Measurements from ENCODE around the gene LIPG.
"Not testable (repeated sequence)": the region's sequence is repeated elsewhere in the genome, so short reads cannot be mapped to it uniquely, and the experiment has no call there.

The LIPG gene

DNA sequence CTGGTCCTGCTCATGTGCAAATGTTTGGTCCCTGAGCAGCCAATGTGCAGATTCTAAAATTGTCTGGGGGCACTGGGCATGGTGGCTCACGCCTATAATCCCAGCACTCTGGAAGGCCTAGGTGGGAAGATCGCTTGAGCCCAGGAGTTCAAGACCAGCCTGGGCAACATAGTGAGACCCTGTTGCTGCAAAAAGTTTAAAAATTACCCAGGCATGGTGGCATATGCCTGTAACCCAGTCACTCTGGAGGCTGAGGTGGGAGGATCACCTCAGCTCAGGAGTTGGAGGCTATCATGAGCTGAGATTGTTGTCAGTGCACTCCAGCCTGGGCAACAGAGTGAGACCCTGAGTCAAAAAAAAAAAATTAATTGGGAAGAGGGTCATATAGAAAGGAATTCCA is 5.1 kb downstream of the LIPG start:
- Histone ChIP-seq H3K4me3 (no peak overlapping the region), H3K27ac (no peak overlapping the region)

DNA sequence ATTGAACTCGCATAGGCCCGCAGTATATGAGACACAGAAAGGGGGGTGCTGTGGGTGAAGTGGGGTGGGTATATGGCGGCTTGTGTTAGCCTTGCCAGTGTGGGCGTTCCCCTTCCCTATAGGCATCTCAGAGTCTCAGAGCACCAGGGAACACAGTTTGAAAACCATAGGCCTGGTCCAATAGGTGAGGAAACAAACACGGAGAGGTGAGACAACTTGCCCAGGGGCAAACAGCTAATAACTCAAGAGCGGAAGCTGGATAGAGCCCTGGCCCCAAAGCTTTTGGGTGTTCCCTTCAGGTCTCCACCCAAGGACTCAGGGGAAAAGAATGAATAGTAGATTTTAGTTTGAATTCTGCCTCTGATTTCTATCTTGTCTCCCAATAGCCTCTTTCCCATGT is 7.9 kb downstream of the LIPG start:
- H3K27ac ChIP-seq: no peak overlapping the region

DNA sequence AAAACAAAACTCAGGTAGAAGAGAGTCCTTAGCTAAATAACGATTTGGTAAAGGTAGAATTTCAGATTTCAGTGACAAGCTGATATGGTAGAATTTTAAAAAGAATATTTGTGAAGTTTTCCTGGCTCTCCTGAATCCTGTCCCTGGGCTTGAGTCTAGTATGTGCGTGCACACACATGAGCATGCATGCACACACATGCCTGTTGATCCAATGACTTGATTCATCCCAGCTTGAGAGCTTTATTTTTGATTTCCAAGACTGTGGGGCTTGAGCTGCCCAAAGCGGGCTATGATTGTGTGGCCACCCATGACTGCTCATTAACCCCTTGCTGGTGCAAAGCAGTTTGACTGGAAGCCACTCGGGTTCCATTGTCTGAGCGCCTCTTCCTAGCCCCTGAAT is 9.0 kb downstream of the LIPG start:
- Histone ChIP-seq H3K27ac (no peak overlapping the region), H3K4me3 (no peak overlapping the region)

More for the DNA sequence above, 7.9 kb downstream of the LIPG start:
- no peak overlapping the region for H3K4me3 ChIP-seq

DNA sequence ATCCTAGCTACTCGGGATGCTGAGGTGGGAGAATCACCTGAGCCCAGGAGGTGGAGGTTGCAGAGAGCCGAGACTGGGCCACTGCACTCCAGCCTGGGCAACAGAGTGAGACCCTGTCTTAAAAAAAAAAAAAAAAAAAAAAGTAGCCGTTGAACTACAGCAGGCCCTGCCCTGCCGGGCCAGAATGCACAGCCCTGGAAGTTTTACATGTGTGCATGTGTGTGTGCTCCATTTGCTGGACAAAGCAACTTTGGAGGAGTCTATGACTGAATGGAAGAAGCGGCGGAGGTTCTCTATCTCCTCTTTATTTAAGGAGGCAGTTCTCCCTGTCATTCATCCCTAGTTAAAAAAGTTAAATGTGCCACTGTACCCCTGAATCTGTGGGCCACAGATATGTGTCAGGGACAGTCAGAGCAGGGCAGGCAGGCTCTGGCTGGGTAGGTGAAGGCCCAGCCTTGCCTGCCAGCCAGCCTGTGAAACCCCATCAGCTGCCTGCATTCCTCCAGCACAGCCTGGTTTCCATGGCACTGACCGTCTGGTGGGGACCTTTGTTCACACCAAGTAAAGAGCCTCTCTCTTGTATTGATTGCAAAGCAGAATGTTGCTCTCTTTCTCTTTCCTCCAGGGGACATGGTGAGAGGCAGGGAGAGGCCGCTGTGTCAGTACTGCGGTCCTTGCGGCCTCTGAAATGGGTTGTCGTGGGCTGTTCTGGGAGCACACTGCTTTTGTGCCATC is 10.9 kb downstream of the LIPG start:
- H3K27ac ChIP-seq: no peak overlapping the region
- no peak overlapping the region for H3K4me3 ChIP-seq

DNA sequence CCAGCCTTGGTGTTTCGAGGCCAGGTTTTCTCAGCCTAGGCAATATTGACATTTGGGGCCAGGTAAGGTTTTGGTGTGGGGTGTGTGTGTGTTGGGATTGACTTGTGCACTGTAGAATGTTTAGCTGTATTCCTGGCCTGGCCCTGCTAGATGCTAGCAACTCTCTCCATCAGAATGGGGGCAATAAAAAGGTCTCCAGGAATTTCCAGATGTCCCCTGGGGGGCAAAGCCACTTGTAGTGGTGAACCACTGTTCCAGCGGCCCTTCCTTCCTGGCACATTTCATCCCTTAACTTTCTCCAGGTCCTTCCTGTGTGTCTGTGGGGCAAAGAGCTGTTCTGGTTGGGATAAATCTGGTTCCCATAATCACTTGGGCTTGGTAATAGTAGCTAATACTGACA is 12.0 kb downstream of the LIPG start:
- no peak overlapping the region for H3K27ac ChIP-seq
- no peak overlapping the region for H3K4me3 ChIP-seq

DNA sequence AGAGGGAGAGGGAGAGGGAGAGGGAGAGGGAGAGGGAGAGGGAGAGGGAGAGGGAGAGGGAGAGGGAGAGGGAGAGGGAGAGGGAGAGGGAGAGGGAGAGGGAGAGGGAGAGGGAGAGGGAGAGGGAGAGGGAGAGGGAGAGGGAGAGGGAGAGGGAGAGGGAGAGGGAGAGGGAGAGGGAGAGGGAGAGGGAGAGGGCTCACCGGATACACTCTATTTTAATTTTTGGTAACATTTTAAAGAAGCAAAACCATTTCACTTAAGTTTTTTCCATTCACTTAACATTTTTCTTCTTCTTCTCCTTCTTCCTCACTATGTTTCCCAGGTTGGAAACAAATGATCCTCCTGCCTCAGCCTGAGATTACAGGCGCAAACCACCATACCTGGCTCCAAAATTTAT is 17.2 kb downstream of the LIPG start:
- H3K27ac ChIP-seq, H3K4me3 ChIP-seq: not testable (repeated sequence)

DNA sequence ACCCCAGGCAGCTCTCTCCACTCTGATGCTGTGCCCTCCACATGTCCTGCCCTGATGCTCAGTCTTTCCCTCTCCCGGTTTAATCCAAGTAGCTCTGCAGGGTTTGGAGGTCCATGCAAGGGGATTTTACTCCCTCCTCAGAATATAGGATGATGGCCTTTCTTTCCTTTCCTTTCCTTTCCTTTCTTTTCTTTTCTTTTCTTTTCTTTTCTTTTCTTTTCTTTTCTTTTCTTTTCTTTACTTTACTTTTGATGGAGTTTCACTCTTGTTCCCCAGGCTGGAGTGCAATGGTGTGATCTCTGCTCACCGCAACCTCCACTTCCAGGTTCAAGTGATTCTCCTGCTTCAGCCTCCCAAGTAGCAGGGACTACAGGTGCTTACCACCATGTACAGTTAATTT is 17.7 kb downstream of the LIPG start:
- H3K27ac ChIP-seq, H3K4me3 ChIP-seq: not testable (repeated sequence)

DNA sequence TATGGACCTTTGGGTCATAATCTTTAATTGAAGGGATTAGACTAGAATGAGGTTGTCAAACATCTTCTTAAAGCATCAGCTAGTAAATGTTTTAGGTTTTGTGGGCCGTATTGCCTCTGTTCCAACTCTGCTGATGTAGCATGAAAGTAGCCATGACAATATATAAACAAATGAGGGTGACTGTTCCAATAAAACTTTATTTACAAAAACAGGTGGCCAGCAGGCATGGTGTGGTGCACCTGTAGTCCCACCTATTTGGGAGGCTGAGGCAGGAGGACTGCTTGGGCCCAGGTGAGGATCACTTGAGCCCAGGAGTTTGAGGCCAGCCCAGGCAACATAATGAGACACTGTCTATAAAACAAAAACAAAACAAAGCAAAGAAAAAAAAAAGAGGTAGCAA is 18.4 kb downstream of the LIPG start:
- Histone ChIP-seq H3K4me3 (no peak overlapping the region), H3K27ac (no peak overlapping the region)

DNA sequence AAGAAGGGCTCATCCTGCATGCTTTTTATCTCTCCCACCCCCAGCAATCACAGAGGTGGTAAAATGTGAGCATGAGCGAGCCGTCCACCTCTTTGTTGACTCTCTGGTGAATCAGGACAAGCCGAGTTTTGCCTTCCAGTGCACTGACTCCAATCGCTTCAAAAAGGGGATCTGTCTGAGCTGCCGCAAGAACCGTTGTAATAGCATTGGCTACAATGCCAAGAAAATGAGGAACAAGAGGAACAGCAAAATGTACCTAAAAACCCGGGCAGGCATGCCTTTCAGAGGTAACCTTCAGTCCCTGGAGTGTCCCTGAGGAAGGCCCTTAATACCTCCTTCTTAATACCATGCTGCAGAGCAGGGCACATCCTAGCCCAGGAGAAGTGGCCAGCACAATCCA is 19.5 kb downstream of the LIPG start:
- H3K27ac ChIP-seq: no peak overlapping the region
- H3K4me3 ChIP-seq: no peak overlapping the region

DNA sequence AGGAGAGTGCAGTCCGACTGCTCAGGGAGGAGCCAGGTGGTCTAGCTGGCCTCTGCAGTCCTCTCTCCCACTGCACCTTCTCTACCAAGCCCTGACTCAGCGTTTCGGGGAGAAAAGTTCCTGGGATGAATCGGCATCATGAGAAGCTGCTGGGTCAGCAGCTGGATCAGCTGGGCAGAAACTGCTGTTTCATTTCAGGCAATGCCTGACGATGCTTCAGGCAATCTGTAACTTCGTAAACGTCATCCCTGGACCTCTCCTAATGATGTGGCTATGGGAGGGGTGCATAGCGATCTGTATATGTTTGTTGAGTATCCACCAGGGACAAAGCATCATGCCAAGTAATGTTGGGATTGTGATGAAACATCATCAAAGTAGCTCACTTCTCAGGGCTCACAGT is 20.7 kb downstream of the LIPG start:
- Histone ChIP-seq H3K4me3 (no peak overlapping the region), H3K27ac (no peak overlapping the region)

DNA sequence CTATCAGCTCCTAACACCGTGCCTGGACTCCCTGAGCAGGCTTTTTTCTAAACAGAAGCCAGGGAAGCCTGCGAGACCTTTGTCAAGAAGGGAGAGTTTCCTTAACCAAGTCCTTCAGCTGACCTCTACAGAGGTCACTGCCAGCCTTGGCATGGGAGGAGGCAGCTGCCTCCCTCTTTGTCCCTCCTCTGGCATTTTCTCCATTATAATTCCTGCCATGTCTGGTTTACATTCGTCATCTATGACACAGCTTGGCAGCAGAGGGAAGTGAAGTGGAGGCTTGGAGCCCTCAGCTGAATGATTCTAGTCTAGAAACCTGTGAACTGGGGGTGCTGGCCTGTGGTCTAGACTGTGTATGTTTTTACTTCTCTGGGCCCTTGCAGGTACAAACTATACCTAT is 22.5 kb downstream of the LIPG start:
- Histone ChIP-seq H3K27ac (no peak overlapping the region), H3K4me3 (no peak overlapping the region)

DNA sequence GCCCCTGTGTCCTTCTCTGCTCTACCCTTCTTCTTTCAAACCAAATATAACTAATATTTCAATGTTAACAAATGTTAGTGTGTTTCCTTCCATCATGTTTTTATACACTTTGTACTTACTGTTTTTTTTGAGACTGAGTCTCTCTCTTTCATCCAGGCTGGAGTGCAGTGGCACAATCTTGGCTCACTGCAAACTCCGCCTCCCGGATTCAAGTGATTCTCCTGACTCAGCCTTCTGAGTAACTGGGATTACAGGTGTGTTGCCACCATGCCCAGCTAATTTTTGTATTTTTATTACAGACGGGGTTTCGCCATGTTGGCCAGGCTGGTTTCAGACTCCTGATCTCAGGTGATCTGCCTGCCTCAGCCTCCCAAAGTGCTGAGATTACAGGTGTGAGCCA is 23.1 kb downstream of the LIPG start:
- not testable (repeated sequence) for H3K27ac ChIP-seq, H3K4me3 ChIP-seq

DNA sequence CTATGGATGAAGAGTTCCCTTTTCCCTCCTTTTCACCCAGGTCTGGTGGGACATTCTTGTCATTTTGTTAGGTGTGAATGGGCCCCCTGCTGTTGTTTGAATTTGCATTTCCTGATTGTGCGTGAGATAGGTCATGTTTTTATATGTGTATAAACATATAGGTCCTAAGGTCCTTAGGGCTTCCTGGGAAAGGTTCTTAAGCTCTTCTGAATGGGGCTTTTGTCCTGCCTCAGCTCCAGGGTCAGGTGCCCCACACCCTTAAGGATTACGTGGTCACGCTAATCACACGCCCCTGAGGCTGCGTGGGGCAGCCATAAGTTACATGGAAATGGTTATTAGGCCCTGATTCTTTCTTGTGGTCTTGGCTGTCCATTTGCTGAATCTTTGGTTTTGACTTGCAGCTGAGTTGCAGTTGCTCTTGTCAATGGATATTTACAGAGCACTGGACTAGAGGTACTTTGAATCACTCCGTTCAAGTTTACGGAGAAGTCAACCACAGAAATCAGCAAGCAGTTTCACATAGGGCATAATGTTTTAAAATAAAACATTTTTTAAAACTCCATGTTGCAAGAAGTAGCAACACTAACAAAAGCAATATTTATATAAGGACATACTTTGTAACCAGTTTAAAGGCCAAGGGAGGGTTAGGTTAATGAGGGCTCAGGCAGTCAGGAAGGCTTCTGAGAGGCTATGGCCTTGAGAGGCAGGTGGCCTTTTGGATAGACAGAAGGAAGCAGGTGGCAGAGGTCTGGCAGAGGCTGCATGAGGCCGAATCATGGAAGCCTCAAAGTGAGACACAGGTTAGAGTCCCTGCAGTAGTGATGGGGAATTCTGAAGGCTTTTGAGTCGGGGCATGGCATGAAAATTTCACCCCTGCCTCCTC is 24.2 kb downstream of the LIPG start:
- H3K27ac ChIP-seq: no peak overlapping the region
- H3K4me3 ChIP-seq: no peak overlapping the region

DNA sequence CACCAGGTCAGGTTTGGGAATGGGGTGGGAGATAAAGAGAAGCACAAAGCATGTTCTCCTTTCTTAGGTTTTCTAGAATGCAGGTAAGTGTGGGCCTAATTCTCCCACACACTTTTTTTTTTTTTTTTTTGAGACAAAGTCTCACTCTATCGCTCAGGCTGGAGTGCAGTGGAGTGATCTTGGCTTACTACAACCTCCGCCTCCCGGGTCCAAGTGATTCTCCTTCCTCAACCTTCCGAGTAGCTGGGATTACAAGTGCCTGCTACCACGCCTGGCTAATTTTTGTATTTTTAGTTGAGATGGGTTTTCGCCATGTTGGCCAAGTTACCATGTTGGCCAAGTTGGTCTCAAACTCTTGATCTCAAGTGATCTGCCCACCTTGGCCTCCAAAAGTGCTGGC is 26.3 kb downstream of the LIPG start:
- Histone ChIP-seq H3K4me3 (no peak overlapping the region), H3K27ac (no peak overlapping the region)

DNA sequence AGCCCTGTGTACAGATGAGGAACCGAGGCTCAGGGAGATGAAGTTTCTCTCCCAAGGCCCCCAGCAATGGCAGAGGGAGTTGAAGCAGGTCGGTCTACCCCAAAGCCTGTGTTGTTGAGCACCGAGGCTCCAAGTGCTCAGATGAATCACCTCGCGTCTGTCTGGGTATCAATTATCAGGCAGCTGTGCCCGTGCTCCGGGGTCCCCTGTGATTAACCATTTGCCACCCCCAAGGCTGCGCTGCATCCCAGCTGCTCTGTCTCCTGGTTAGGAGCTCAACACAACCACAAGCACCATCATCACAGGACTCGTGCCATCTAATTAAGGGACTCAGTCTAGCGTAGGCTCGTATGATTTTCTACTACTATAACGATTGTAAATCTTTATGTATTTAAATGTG is 27.1 kb downstream of the LIPG start:
- no peak overlapping the region for H3K4me3 ChIP-seq
- no peak overlapping the region for H3K27ac ChIP-seq

DNA sequence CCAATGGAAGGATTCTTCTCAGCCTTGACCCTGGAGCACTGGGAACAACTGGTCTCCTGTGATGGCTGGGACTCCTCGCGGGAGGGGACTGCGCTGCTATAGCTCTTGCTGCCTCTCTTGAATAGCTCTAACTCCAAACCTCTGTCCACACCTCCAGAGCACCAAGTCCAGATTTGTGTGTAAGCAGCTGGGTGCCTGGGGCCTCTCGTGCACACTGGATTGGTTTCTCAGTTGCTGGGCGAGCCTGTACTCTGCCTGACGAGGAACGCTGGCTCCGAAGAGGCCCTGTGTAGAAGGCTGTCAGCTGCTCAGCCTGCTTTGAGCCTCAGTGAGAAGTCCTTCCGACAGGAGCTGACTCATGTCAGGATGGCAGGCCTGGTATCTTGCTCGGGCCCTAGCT is 28.8 kb downstream of the LIPG start:
- Histone ChIP-seq H3K27ac (no peak overlapping the region), H3K4me3 (no peak overlapping the region)

DNA sequence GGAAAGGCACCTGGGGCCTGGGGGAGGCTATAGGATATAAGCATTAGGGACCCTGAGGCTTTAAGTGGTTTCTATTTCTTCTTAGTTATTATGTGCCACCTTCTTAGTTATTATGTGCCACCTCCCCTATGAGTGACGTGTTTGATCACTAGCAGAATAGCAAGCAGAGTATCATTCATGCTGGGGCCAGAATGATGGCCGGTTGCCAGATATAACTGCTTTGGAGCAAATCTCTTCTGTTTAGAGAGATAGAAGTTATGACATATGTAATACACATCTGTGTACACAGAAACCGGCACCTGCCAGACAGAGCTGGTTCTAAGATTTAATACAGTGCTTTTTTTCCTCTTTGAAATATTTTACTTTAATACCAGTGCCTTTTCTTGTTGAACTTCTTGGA is 29.4 kb downstream of the LIPG start:
- no peak overlapping the region for H3K27ac ChIP-seq
- no peak overlapping the region for H3K4me3 ChIP-seq

DNA sequence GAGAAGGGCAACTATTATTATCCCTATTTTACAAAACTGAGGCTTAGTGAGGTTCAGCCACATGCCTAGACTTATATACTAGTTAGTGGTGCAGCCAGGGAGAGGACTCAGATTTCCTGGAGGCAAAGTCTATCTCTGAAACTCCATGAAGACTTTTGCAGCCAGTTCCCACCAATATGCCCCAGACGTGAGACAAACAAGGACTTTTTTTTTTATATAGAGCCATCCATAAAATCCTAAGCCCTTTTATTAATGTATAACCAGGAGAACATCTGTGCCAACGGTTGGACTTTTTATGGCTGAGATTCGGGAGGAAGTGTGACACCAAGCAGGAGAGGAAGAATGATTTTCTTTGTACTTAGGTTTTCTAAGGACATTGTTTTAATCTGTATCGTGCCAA is 29.9 kb downstream of the LIPG start:
- Histone ChIP-seq H3K27ac (no peak overlapping the region), H3K4me3 (no peak overlapping the region)

DNA sequence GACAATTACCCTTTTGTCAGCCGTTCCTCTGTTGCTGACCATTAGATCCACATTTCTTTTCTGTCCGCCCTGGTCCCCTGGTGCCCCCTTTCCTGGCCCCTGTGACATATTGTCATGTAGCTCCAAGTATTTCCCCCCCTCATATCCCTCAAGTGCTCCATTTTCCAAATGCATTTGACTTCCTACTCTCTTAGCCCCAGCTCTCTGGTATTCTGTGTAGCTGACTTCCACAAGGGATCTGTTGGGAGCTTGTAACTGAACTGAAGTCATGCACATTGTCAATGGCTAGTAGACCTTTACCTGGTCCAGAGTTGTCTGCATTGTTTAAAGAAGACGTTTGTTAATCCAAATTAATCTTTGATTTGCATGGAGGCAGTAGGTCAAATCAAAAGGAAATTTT is 34.8 kb downstream of the LIPG start:
- no peak overlapping the region for H3K27ac ChIP-seq
- H3K4me3 ChIP-seq: no peak overlapping the region

DNA sequence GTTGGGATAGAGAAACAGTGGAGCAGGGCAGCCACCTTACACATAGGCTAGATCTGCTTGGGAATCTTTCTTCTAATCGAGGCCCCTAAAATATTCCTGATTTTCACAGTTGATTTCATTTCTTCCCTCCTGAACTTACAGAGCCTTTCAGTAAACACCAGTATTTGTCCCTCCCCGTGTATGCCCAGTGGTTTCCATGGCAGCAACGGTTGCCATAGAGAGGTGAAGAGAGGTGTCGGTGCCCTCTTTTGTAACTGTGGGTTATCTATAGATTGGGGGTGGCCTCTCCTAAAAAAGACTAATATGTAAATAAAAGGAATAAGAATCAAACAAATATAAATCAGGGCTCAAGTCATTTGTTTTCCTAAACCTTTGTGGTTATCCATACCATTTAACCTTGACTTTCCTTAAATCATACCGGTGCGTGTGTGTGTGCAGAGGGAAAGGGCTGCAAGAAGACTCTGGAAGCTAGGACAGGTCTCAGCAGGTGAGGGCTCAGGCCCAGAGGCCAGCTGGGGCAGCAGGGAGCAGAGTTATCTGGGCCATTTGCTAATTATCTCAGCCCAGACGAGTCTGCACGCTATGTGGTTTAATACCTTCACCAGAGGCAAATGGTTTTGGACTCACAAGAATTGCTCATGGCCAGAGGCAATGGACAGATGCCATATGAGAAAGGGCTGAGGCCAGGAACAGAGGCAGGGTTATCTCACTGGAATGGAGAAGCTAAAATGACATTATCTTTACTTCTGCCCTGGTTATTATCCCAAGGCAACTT is 35.5 kb downstream of the LIPG start:
- Histone ChIP-seq H3K27ac (no peak overlapping the region), H3K4me3 (no peak overlapping the region)

DNA sequence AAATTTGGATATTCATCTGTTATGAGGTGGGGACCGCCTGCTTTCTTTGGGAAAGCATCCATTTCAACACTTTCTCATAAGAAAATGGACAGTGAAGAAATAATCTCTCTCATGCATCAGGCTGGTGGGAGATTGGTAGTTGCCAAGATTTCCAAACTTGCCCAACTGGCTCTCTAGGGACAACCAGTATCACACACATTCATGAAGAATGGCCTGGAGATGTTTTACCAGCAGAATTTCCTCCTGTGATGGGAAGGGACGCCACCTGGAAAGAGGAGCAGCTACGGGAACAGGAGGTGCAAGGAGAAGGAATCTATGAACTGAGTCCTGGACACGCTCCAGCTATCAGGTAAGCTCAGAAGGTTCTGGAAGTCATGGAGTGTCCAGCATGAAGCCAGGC is 39.4 kb downstream of the LIPG start:
- Histone ChIP-seq H3K27ac (no peak overlapping the region), H3K4me3 (no peak overlapping the region)
